Ascending aorta (tissue), 2 donors: ENCODE results near the gene CD38. TPM values are rescaled to one million over a fixed set of nuclear protein-coding genes. Genes with fewer than 3 reads are reported as not detected.

Source experiments
- DNase-seq, 2 donors: peaks; one replicate each; pipeline ENCODE4 v3.0.0-alpha.2; 2019; ENCODE audit warnings: low spot score in 2 of 2
- H3K27ac ChIP-seq, 2 donors: fragments of 200-600 bp; sonication (generic); one replicate each; pipeline ENCODE4 v1.5.1; 2016 to 2017; ENCODE audit warnings: mild to moderate bottlenecking in 1 of 2
- H3K27me3 ChIP-seq: fragments of 200-600 bp; sonication (generic); one replicate; pipeline ENCODE4 v1.5.1; 2017
- H3K36me3 ChIP-seq, 2 donors: fragments of 200-600 bp; sonication (generic); one replicate each; pipeline ENCODE4 v1.5.1; 2016
- H3K4me1 ChIP-seq, 2 donors: fragments of 200-600 bp; sonication (generic); one replicate each; pipeline ENCODE4 v1.5.1; 2016 to 2017; ENCODE audit warnings: mild to moderate bottlenecking in 1 of 2
- H3K4me3 ChIP-seq, 2 donors: fragments of 200-600 bp; sonication (generic); one replicate each; pipeline ENCODE4 v1.5.1; 2016 to 2017; ENCODE audit warnings: mild to moderate bottlenecking in 1 of 2
- H3K9me3 ChIP-seq, 2 donors: fragments of 200-600 bp; sonication (generic); one replicate each; pipeline ENCODE4 v1.5.1; 2016
- CTCF ChIP-seq, 3 experiments: fragments of 200-600 bp in 2 of 3; fragments of 450-650 bp in 1 of 3; sonication (generic) in 2 of 3; IDR thresholded peaks; one replicate each; pipeline ENCODE4 v1.5.1; 2016 to 2019; ENCODE audit warnings: antibody characterized with exemption in 3 of 3, mild to moderate bottlenecking in 1 of 3, moderate library complexity in 1 of 3
- intact Hi-C: fragments of 100-400 bp; cut with DNase I; formaldehyde crosslinking; loops from one replicate; pipeline ENCODE4 v1.15.1; 2023
- total RNA-seq: library from RNA; depleted of rRNA; stranded (reverse); fragments of >200 nt; gene quantifications from one replicate; pipeline ENCODE4 v1.1.0, GENCODE V29; 2016

CD38 gene
- total RNA-seq, 1 donor from 2014 or later = 1.4 TPM

- H3K4me1 ChIP-seq = peaks cover 0 to 2% of the 10 kb centered on the region in 2 donors
- no peak for TF ChIP-seq CTCF (IDR thresholded peaks at IDR 0.05)
- H3K27me3 ChIP-seq = no peaks in the 10 kb centered on the region
- no peak overlapping the region for H3K4me3 ChIP-seq
- no peak for DNase-seq
- H3K9me3 ChIP-seq = no peaks in the 10 kb centered on the region
- H3K36me3 ChIP-seq = no peaks in the 10 kb centered on the region
- no peak overlapping the region for H3K27ac ChIP-seq
- intact Hi-C loops = no loop called here
Observed at GRCh38 chr4:15783676-15784075, 5.5 kb downstream of the CD38 start.

- no peak overlapping the region for H3K27ac ChIP-seq
- intact Hi-C loops = no loop called here
- TF ChIP-seq CTCF (IDR thresholded peaks at IDR 0.05) = no peak
- no peak overlapping the region for H3K4me3 ChIP-seq
- no peak for DNase-seq
- no peaks in the 10 kb centered on the region for H3K27me3 ChIP-seq
- H3K4me1 ChIP-seq = no peaks in the 10 kb centered on the region
- H3K36me3 ChIP-seq = no peaks in the 10 kb centered on the region
- H3K9me3 ChIP-seq = no peaks in the 10 kb centered on the region
Observed at GRCh38 chr4:15784959-15785634, 7.0 kb downstream of the CD38 start.

GRCh38 chr4:15786743-15787142, 8.6 kb downstream of the CD38 start:
- Histone ChIP-seq H3K27me3 (no peaks in the 10 kb centered on the region), H3K27ac (no peak overlapping the region), H3K4me1 (no peaks in the 10 kb centered on the region), H3K4me3 (no peak overlapping the region), H3K9me3 (no peaks in the 10 kb centered on the region), H3K36me3 (no peaks in the 10 kb centered on the region)
- intact Hi-C loops = no loop called here
- no peak for TF ChIP-seq CTCF (IDR thresholded peaks at IDR 0.05)
- DNase-seq = no peak

- no peak overlapping the region for H3K27ac ChIP-seq
- H3K9me3 ChIP-seq = no peaks in the 10 kb centered on the region
- H3K4me3 ChIP-seq = no peak overlapping the region
- no peaks in the 10 kb centered on the region for H3K4me1 ChIP-seq
- no peaks in the 10 kb centered on the region for H3K27me3 ChIP-seq
- TF ChIP-seq CTCF (IDR thresholded peaks at IDR 0.05) = no peak
- DNase-seq = no peak
- no peaks in the 10 kb centered on the region for H3K36me3 ChIP-seq
- intact Hi-C loops = no loop called here
Observed at GRCh38 chr4:15792974-15793373, 14.8 kb downstream of the CD38 start.

GRCh38 chr4:15793506-15794363, 15.6 kb downstream of the CD38 start:
- DNase-seq = no peak
- no peak overlapping the region for H3K4me3 ChIP-seq

More at GRCh38 chr4:15793506-15794363, 15.6 kb downstream of the CD38 start:
- no peaks in the 10 kb centered on the region for H3K4me1 ChIP-seq
- no peaks in the 10 kb centered on the region for H3K27me3 ChIP-seq
- no peaks in the 10 kb centered on the region for H3K9me3 ChIP-seq
- intact Hi-C loops = no loop called here
- H3K27ac ChIP-seq = no peak overlapping the region
- no peaks in the 10 kb centered on the region for H3K36me3 ChIP-seq
- no peak for TF ChIP-seq CTCF (IDR thresholded peaks at IDR 0.05)
